Fibroblast of upper back skin (primary cell): ENCODE results near the gene NEK1.
"Not testable (repeated sequence)": the region's sequence is repeated elsewhere in the genome, so short reads cannot be mapped to it uniquely, and the experiment has no call there.

ENCODE experiments used
- DNase-seq: peaks from one replicate; pipeline ENCODE4 v3.0.0-alpha.2; 2013

NEK1 gene

DNA sequence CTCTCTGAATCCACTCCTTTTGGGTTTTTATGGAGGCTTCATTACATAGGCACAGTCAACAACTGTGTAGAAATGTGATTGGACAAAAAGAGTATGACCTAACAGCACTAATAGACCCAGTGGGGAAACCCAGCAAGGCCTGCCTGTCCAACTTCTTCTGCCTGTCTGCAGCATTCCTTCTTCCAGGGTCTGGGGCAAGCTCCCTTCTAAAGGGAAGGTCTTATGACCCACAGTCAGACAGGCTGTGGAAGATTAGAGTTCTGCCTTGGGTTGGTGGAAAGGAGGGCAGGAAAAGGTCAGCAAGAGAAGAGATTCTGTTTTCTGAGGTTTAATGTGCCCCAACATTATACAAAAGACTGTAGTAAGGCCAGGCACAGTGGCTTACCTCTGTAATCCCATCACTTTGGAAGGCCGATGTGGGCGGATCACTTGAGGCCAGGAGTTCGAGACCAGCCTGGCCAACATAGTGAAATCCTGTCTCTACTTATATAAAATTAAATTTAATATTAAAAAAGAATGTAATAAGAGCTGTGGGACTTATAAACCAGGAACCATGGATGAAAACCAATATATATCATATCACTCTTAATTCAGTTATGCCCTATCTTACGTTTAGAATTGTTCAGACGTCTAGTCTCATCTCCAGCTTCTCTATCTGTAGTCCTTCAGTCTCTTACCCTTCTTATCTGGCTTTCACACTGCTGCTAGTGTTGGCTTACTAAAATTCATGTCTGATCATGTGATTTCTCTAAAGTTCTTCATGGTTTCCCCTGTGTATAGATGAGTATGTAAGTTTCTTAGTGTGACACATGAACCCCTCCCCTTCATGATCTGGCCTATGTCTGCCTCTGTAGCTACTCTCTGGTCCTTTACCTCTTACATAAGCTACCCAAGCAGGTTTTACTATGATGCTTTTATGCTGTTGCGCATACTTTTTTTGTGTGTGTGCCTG lies 14.2 kb upstream of the NEK1 start:
- DNase-seq, result no peak

DNA sequence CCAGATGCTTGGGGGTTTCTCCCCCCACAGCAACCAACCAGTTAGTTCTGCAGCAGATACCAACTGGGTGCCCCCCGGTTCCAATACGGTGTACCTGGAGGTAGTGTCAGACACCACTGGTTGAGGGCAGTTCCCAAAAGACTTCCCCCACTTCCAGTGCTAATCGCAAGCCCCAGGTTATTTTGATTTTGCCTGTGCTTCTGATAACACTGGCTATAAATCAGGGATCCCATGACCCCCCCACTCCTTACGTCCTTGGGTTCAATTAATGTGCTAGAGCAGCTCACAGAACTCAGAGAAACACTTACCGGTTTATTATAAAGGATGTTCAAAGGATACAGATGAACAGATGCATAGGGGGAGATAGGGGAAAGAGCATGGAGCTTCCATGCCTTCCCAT lies 13.5 kb upstream of the NEK1 start:
- DNase-seq, result no peak

DNA sequence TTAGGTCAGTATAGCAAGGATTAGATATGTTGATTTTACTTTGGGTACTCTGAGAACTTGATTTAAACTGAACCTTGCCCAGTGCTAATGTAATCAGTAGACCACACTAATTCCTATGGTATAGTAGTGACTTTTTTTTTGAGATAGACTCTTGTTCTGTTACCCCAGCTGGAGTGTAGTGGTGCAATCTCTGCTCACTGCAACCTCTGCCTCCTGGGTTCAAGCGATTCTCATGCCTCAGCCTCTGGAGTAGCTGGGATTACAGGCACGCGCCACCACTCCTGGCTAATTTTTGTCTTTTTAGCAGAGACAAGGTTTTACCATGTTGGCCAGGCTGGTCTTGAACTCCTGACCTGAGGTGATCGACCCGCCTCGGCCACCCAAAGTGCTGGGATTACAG lies 11.6 kb upstream of the NEK1 start:
- DNase-seq, result not testable (repeated sequence)

DNA sequence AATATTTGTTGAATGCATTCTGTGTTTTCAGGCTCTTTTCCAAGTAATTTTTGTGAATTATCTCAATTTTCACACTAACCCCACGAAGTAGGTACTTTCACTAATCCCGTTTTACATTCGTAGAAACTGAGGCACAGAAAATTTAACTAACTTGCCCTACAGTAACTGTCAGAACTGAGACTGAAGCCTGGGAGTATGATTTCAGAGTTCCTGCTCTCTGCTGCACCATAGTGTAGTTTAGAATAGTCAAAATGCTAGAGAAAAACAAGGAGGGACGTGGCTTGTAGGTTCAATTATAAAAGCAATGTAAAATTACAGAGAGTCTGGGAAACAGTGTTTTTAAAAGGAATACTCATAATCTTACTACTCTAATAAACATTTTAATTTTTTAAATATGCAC lies 10.2 kb upstream of the NEK1 start:
- DNase-seq, result no peak

DNA sequence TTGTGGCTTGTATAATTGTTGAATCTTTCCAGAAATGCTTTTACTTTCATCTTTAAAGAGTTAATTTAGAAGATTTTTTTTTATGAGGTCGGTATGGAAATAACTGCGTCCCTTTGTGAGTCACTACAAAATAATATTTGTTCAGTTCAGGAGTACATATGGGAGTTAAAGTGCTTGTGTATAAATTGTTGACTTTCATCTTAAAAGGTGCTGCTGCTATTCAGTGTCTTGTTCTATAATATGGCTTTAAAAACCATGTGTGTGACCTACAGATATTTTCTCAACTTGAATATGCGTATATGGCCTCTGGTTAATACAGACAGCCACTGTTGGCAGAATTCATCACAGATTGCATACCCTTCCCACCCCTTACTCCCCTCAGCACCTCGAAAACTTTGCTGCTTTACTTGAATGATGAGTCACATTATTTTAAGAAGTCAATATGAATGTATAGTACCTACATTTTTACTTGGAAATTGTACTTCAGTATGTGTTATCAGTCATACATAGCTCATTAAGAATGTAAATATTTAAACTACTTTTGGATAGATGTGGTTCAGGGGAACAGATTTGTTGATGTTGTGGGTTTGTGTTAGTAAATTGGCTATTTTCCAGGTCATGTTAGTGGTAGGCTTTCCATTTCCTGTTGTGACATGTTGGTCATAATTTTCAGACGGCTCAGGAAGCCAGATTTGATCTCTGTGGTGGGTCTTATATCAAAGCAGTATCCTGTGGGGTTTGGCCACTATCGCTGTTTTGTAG lies 9.5 kb upstream of the NEK1 start:
- peak; percentile 69 for DNase-seq

DNA sequence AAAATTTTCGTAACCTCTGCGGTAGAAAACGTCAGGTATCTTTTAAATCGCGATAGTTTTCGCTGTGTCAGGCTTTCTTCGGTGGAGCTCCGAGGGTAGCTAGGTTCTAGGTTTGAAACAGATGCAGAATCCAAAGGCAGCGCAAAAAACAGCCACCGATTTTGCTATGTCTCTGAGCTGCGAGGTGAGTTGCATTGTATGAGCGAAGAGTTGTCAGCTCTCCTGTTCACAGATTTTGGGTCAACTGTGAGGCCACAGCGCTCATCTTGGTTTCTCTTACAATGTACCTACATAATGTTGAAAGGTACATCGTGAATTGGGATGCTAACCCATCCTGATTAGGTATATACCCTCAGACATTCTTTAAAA lies 8.5 kb upstream of the NEK1 start:
- no peak for DNase-seq

DNA sequence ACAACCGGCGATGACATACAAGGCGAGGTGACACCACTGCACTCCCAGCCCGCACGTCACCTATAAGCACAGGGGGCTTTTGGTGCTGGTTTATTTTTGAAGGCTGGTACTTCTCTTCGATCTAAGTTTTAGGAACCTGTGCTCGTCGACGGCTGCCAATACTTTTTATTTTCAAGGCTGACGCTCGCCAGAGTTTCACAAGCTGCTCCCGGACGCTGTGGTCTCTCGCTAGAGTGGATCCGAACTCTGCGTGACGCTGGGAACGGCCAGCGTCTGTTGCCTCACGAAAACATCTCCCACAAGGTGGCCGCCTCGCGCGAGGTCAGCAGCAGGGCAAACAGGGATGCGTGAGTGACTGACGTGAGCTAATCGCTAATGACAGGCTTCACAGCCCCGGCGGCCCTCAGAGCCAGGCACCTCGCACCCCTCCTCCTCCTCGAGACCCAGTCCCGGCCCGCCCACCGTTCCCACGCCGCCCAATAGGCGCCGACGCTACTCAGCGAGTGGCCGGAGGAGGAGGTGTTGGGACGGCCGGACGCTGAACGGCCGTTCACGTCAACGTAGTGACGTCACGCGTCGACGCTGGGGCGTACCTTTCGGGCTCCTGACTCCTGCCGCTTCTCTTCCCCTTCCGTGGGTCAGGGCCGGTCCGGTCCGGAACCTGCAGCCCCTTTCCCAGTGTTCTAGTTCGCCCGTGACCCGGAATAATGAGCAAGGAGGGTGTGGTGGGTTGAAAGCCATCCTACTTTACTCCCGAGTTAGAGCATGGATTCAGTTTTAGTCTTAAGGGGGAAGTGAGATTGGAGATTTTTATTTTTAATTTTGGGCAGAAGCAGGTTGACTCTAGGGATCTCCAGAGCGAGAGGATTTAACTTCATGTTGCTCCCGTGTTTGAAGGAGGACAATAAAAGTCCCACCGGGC lies 7.8 kb upstream of the NEK1 start, which contains the start of gene CLCN3:
Gene CLCN3 (plus strand): TSS at position 621 of the 922 bp plus-strand sequence. CDS start 15,351 bp downstream, outside the sequence.
- peak; percentile 95 for DNase-seq

DNA sequence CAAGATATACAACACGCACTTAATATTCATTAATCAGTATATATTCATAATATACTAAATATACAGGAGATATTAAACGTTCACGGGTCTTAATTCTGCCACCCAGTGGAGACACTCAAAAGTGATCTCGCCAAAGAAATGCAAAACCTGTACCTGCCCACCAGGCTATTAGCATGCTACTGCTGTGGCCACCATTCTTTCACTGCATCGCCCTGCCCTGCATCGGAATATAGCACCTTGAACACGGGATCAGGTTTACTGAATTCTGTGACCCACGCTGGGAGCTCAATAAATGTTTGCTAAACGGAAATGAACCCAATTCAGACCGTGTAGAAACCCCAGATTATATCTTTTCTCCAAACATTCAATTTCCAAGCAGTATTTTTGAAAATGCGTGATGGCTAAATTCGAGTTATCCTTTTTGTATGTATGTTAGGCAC lies 7.2 kb upstream of the NEK1 start:
- peak; percentile 38 for DNase-seq

DNA sequence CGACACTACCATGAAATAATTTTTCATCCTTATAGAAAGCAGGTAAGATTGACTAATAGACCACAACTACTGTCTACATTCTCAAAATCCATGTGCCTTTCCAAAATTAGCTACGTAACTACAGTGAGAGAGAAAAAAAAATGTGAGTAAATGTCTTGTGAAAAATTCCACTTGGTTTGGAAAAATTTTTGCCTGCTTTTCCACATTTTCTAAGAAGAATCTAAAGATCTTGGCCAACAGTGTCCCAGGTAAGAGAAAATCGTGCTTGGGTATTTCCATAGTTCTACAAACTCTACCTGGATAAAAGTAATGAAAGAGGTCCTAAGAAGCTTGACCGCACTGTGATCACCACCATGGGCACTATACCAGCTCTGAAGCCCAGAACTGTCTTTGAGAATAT lies 6.6 kb upstream of the NEK1 start:
- DNase-seq, result no peak

DNA sequence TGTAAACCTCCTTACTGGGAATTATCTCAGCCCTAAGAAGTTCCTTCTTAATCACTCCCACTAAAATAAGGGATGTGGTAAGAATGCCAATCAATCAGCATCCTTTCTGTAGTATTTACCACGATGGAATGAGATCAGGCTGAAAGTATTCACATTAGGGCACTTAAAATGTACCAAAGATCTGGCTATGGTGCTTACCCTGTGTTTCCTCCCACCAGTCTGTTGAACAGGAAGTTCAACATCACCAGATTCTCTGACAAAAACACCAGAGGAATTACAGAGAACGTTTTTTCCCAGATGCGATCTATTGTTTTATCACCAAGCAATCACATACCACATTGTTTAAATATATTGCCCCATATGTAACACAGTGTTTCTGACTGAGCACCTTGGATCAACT lies 5.9 kb upstream of the NEK1 start:
- peak; percentile 80 for DNase-seq

DNA sequence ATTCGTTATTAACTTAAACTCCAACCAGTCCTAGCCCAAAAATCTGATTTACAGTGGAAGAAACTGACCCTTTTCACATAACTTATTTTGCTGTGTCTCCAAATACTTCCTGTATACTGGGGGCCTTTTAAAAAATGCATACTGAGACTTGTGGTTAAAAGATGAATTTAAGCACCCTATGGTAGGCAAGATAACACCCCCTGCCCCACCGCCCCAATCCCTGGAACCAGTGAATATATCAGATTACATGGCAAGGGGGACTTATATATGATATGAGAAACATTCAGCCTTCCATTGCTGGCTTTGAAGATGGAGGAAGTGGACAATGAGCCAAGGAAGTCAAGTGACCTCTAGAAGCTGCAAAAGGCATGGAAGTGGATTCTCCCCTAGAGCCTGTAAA lies 4.9 kb upstream of the NEK1 start:
- no peak for DNase-seq

DNA sequence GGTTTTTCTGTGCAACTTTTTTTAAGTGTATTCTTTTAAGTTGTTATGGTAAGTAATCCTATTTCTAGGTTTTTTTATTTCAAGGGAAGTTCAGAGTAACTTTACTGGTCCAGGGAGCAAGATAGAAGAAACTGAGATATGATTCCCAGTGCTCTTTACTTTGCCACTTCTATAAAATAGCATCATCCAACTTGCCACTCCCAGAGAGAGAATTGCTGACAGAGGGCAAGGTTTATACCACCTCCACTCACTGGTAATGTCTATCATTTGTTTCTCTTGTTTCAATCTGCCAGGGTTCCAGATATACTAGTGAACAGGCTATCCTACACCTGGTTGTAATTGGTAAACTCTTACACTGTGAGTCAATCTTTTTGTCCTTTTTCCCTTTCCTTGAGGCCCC lies 4.5 kb upstream of the NEK1 start:
- no peak for DNase-seq

DNA sequence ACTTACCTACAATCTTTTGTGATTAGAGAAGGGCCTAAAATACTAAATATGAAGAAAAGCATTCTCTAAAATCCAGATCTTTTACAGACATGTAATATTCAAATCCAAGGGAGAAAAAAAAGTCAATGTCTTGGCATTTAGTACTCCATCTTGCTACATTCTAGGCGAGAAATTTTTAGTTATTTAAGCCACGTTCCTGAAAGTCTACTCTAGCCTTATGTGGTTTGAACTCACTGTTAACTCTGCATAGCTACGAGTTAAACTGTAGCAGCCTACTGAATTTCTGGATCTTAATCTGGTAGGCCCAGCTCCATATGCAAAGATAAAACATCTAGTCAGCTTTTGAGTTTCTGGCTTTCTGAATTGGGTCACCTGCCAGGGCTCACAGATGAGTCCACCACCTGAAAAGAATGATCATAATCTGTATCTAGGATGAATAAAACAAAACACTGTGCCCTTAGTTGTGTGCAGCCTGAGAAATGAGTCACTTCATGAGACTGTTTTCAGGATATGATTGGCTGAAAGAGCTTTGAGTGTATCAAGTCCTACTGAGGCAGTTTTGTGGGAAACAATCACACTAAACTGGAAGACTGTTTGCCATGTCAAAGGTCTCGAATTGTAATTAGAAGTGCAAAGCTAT lies 3.2 kb upstream of the NEK1 start:
- DNase-seq, result no peak

DNA sequence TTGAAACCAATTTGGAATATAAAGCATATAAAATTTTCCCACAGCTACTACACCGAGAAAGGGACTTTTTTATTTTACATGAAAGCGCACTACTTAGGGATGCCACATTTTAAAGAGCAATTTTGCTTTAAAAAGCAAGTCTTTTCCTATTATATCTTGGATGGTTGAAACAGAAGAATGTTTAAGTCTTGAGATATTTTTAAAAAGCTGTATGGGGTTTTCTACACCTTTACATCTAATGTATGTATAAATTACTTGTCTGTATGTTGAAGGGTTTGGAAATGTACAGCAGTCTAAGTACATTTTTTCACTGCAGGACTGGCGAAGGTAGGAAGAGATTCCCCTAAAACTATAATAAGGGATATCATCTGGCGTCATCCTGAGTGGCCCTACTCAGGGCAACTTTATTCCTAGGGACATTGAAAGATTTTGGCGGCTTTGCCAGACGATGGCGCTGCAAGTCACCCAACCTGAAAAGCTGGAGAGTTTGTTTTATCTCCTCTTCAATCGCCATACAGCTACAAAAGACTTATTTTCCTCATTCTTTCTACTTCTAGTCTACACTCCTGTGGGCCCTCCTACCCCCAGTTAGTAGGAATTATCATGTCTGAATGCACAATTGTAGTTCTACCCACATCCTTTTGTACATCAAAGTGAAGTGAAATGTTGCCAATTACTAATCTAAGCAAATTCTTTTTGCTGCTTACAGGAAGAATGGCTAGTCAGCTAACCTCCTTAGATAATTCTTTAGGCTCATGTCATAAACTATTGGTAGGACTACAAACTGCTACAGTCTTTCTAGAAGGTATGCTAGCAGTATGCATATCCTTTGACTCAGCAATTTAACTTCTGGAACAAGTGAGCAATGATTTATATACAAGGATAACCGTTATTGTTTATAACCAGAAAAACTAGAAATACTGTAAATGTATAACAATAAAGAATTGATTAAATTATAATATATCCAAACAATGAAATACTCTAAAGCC lies 782 bp upstream of the NEK1 start:
- DNase-seq, result peak; percentile 75

DNA sequence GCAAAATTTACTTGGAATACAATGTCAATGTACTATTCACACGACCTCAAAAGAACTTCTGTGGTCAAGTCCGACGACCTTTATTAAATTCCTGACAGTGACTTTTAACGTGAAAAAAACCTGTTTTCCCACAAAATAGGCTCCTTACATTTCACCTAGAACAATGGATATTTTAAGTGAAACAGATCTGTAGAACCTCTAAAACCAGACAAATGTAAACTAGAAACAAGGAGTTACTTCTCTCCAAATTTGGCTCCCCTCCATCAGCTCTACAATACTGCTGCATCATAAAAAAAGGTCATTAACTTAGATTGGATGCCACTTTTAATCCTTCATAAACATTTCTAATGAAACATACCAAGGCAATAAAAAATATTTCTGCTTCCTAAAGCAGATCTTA lies 1.2 kb downstream of the NEK1 start:
- no peak for DNase-seq

DNA sequence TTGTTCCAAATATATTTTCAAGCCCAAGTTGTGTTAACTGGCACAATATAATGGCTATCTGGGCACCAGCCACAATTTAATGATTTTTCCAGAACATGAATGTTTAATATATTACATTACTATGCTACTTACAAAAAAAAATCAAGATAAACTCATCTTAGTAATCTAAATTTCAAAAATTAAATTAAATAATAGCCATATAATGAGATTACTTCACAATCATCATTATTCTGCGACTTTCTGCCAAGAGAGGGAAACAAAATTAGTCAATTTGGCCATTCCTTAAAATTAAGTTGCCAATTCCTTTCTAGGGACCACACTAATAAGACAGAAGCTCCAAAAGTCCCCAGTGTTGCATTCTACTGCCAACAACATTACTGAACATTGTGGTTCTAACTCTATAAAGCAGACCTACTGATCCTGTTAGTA lies 7.5 kb downstream of the NEK1 start:
- no peak for DNase-seq

DNA sequence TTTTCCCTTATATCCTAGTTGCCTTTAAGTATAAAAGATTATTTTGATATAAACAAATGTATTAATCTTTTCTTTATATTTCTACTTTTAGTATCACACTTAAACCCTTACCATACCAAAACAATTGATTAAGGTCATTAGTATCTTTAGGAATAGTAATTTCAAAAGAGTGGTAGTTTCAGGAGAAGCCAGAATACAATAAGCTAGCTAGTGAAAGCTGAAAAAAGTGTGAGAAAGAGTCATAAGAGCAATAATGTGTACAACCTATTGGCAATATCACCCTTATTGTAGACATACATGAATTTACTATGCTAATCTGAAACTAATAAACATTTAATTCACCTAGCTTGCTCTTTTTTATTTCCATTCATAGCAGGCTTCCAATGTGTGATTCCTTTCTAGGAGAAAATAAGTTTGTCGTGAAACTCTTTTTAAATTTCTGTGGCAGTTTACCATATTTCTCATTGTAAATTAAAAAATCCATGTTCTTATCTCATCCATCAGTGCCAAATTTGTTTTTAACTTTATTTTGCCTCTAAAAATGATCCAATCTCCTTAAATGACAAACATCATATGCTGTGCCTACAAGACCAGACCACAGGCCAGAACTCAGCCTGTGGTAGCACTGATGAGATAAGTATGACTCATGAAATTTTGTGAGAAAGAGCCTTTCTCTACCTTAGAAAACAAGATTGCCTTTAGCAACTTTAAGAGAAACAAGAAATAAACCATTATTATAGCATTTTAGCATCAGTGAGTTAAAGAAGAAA lies 8.1 kb downstream of the NEK1 start:
- peak; percentile 60 for DNase-seq

DNA sequence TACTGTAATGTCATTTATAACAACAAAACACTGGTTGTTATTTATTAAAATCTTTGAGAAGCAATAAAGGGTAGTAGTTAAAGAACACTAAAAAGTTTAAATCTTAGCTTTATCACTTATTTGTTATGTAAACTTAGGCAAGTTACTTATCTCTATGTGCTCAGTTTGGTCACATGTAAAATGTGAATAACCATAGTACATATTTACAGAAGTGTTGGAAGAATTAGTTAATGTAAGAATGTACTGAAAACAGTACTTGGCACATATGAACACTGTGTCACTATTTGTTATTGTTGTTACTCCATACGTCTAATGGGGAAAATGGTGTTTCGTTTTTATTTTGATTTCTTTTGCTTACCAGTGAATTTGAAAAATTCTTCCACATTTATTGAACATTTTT lies 9.1 kb downstream of the NEK1 start:
- DNase-seq, result no peak

DNA sequence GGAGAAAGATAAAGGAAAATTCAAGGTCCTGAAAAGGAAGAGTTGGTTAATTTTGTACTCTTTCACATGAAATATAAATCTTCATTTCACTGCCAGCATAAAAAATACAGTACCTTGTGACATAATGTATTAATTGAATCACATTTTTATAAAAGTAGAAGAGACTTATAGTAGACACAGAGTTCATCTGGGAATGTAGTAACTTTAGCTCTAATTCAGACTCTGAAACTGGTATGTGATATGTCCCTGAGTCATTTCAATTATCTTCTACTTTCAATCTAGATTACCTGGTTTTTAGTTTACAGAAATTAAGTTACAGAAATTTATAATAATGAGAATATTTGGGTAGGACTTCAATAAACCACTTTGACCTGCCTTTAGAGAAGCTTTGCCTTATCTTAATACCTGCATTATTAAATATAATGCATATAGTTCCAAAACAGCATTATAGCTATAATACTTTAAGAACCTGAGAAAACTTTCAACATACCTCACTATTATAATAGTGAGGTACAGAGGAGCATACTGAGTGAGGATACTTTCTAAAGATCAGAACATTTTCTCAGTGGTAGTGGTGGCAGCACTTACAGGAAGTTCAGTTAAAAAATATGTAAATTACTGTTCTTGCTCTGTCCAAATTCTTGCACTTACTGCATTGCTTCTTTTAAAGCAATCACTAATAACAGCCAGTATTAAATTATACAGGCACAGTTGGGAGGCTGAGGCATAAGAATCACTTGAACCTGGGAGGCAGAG lies 11.2 kb downstream of the NEK1 start:
- DNase-seq, result no peak
